NT2/D1 (cell line): ENCODE results near the gene LOXHD1.

Experiments used
- SUZ12 ChIP-seq: IDR thresholded peaks from 2 replicates; pipeline ENCODE4 v1.6.1; 2011; ENCODE audit not compliant: insufficient read length, insufficient read depth; ENCODE audit errors: extremely low read depth
- YY1 ChIP-seq: IDR thresholded peaks from 2 replicates; pipeline ENCODE4 v1.6.1; 2011; ENCODE audit not compliant: insufficient read length, insufficient read depth
- ZNF274 ChIP-seq: IDR thresholded peaks from 2 replicates; pipeline ENCODE4 v1.6.1; 2011; ENCODE audit warnings: mild to moderate bottlenecking, low read depth, low read length

GRCh38 chr18:46458472-46458871 is 198.5 kb downstream of the LOXHD1 start:
- no peak for TF ChIP-seq SUZ12
- TF ChIP-seq YY1: no peak
- no peak for TF ChIP-seq ZNF274
